ENCODE measurements around the gene AP2M1.

DNA sequence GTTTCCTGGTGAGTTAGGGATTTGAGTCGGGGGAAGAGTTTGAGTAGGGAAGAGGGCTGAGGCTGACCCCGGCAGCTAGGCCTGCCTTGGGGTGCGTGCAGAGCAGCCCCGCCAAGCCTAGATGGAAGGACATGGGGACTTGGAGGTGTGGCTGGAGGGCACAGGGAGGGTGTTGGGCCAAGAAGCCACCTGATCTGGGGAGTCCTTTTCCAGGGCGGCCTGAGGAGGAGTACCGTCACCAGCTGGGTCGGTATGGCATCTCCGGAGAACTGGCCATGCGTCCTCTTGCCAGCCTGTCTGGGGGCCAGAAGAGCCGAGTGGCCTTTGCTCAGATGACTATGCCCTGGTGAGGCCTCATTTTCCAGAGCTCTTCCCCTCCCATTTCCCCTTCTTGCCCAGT is 18.2 kb downstream of the AP2M1 start:
- TF ChIP-seq, protein P1, sequence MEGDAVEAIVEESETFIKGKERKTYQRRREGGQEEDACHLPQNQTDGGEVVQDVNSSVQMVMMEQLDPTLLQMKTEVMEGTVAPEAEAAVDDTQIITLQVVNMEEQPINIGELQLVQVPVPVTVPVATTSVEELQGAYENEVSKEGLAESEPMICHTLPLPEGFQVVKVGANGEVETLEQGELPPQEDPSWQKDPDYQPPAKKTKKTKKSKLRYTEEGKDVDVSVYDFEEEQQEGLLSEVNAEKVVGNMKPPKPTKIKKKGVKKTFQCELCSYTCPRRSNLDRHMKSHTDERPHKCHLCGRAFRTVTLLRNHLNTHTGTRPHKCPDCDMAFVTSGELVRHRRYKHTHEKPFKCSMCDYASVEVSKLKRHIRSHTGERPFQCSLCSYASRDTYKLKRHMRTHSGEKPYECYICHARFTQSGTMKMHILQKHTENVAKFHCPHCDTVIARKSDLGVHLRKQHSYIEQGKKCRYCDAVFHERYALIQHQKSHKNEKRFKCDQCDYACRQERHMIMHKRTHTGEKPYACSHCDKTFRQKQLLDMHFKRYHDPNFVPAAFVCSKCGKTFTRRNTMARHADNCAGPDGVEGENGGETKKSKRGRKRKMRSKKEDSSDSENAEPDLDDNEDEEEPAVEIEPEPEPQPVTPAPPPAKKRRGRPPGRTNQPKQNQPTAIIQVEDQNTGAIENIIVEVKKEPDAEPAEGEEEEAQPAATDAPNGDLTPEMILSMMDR (IDR thresholded peaks at IDR 0.05): no peak
- TF ChIP-seq POLR2AphosphoS5 (IDR thresholded peaks at IDR 0.05): no peak

All from esophagus muscularis mucosa (tissue), 3 donors.